HCT116 (cell line): ENCODE data around the gene IDH3G.

ENCODE experiments used
- ATF3 ChIP-seq: IDR thresholded peaks from 2 replicates; pipeline ENCODE4 v1.6.1; 2012
- CTCF ChIP-seq, 3 experiments: fragments of 200-600 bp in 1 of 3; sonication (generic) in 1 of 3; IDR thresholded peaks in 2 of 3; conservative IDR thresholded peaks in 1 of 3; 2 replicates each; pipeline ENCODE4 v1.5.1; 2012 to 2017; ENCODE audit warnings: low read depth in 2 of 3, low read length in 2 of 3, antibody characterized with exemption in 1 of 3, borderline replicate concordance in 1 of 3, control low read depth in 1 of 3, mild to moderate bottlenecking in 1 of 3, mixed read lengths in 1 of 3, mixed run types in 1 of 3, moderate library complexity in 1 of 3; ENCODE audit not compliant: insufficient read depth in 1 of 3
- EZH2 ChIP-seq: fragments of 200-600 bp; sonication (generic); IDR thresholded peaks from 2 replicates; pipeline ENCODE4 v1.6.1; 2017; ENCODE audit warnings: antibody characterized with exemption, mixed run types
- EZH2phosphoT487 ChIP-seq: fragments of 200-600 bp; IDR thresholded peaks from 2 replicates; pipeline ENCODE4 v1.6.1; 2018; ENCODE audit warnings: antibody characterized with exemption, borderline replicate concordance
- MAX ChIP-seq: IDR thresholded peaks from 2 replicates; pipeline ENCODE4 v1.6.1; 2012
- POLR2A ChIP-seq: IDR thresholded peaks from 2 replicates; pipeline ENCODE4 v1.7.0; 2011; ENCODE audit warnings: borderline replicate concordance; ENCODE audit not compliant: insufficient read depth, insufficient read length; ENCODE audit errors: extremely low read depth
- POLR2AphosphoS5 ChIP-seq: IDR thresholded peaks from 2 replicates; pipeline ENCODE4 v1.6.1; 2011; ENCODE audit warnings: mild to moderate bottlenecking, low read depth, low read length, moderate library complexity
- REST ChIP-seq: IDR thresholded peaks from 2 replicates; pipeline ENCODE4 v1.6.1; 2012; ENCODE audit warnings: low read depth
- SIN3A ChIP-seq: IDR thresholded peaks from 2 replicates; pipeline ENCODE4 v1.6.1; 2012; ENCODE audit warnings: low read depth
- SP1 ChIP-seq: IDR thresholded peaks from 2 replicates; pipeline ENCODE4 v1.6.1; 2012; ENCODE audit warnings: low read depth
- TCF7L2 ChIP-seq: IDR thresholded peaks from 2 replicates; pipeline ENCODE4 v1.7.0; 2011; ENCODE audit warnings: borderline replicate concordance, inconsistent platforms; ENCODE audit not compliant: insufficient read depth, insufficient read length; ENCODE audit errors: extremely low read depth
- YY1 ChIP-seq: IDR thresholded peaks from 2 replicates; pipeline ENCODE4 v1.6.1; 2011; ENCODE audit warnings: low read length, low read depth, moderate library complexity, mild to moderate bottlenecking; ENCODE audit not compliant: insufficient replicate concordance; ENCODE audit errors: extremely low read depth
- ZFX ChIP-seq: fragments of 450-650 bp; IDR thresholded peaks from 2 replicates; pipeline ENCODE4 v1.6.1; 2017
- ZNF274 ChIP-seq: fragments of 200-500 bp; sonication (Bioruptor generic); IDR thresholded peaks from 2 replicates; pipeline ENCODE4 v1.6.1; 2014; ENCODE audit warnings: mild to moderate bottlenecking, low read depth, low read length, inconsistent platforms

- TF ChIP-seq CTCF (IDR thresholded peaks at IDR 0.05 in 2 of 3, conservative IDR thresholded peaks at IDR 0.05 in 1 of 3; ENCODE audit: borderline replicate concordance in 1 of 3, insufficient read depth in 1 of 3, low read depth in 2 of 3, low read length in 2 of 3) (no peak), EZH2 (no peak), POLR2A (no peak), ZFX (no peak), YY1 (no peak), REST (no peak), SP1 (no peak), SIN3A (no peak), ATF3 (no peak), EZH2phosphoT487 (no peak), MAX (no peak), POLR2AphosphoS5 (no peak), TCF7L2 (no peak), ZNF274 (no peak)
These were observed 884 bp downstream of the IDH3G start for GRCh38 chrX:153793291-153793690.
